NCI-H526 treated with DMSO at 0.1 percent for 48 hours (cell line): ENCODE data around the gene PTS.

Experiments used
- DNase-seq: peaks from one replicate; lab custom pipeline; 2025; lab: John Stamatoyannopoulos, UW

PTS gene

DNA sequence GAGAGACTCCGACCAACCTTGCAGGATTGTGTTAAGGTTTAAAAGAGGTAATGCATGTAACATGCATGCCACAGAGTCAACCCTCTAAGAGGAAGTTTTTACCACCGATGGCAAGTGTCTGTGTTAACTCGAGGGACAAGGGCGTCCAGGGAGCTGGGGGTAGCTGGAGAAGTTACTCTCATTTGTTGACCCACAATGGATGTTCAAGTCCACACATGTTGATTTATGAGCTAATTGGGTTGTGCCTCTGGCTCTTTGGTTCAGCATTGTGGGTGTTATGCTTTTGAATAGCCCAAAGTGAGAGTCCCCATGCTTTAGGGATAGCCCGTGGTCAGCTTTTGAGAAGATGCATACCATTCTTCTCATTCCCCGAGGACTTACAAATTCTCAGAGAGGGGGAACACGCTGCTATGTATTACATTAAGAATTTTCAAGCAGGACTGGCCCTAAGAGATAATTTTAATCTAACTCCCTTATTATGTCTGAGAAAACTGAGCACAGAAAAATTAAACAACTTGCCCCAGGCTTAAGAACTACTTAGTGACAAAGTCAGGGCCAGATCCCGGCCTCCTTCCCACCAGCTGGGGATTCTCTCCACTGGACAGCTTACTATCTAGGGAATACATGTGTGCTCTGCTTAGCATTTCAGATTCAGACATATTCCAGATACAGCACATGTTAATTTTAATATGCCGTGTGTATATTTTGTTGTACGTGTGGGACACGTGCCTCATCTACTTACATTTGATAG lies 39.6 kb downstream of the PTS start:
- DNase-seq = no peak

DNA sequence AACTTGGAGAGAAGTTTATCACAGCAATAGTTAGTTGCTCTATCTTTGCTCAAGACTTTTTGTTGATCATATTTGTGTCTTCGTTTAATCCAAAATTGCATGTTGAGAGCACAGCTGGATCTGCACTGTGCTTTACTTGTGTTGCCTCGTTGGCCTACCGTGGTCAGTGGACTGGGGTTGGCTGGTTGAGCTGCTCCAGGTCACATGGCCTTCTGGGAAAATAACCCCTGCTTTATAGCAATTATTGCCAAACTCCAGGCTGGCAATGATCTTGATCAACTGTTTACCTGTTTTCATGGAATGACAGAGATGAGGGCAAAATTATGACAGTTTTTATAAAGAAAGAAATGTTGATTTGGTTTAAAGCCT lies 40.2 kb downstream of the PTS start:
- no peak for DNase-seq

DNA sequence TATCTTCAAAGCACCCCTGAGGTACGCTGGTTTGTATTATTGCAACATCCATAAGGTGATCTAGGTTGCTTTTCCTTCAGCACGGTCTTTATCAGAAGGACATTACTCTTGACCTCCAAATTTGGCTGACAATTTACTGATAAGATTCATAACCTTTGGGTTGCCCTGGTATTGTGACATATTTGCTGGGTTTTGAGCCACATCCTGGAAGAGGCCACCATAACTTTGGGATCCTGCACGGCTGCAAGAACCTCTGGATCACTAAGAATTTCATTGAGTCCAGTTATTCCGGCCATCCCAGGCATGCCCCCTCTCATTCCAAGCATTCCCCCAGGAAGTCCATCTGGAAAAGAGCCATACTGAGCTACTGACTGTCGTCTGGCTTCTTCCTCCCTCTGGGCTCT lies 41.0 kb downstream of the PTS start:
- no peak for DNase-seq

DNA sequence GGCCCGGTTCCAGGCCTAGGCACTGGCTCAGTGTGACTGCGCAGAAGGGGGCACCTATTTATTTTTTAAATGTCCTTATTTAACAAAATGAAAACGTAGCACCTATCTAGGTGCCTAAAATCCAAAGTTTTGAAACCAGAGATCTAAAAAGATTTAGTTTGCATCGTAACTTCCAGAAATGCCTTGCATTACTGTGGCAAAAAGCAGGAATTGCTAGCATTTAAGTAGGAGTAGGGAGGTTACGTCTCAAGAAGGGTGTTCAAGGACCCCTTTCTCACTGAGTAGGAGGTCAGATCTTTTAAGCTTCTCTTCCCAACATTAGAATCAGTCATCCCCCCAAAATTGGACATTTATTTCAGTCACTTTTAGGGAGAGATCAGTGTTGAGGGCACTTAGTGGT lies 42.2 kb downstream of the PTS start:
- no peak for DNase-seq

DNA sequence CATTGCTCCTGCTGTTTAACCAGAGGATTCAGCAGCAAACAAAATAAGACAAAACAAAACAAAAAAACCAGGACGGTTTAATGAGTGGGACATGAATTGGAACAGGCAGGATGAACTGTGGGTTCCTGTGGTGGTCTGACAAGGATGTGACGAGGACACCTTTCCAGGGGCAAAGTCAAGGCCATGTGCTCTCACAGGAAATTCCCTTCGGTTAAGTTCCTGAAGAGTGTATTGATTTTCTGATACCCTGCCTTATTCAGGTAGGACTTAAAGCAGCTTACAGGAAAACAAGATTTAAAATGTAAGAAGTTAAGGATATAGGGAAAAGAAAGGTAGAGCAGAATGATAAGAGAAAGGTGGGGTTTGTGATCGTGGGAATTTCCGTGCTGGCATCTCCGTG lies 42.9 kb downstream of the PTS start:
- DNase-seq = no peak

DNA sequence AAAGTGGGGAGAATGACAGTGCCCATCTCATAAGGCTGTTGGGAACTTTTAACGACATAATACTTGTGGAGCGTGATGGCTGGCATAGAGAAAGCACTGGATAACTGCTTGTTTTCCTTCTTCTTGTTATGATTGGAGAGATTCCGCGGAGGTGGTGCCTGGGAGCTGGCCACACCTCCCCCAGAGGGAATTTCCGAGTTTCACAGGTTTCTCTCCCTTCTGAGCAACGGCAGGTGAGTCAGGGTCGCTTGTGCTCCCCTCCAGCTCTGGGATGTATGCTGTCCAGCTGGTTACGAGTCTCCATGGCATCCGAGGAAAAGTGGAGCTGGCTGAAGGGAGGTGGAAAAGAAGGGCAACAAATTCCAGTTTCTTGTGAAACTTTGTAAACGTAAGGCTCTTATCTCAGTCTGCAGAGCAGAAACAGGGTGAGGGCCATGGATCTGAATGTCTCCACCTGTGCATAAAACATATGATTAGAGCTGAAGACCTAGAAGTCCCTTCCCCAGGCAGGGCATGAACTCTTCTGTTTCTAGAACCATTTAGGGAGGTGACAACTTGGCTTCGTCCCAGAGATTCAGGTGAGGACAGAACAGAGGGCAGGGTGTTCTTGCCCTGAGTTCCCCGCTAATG lies 44.4 kb downstream of the PTS start:
- no peak for DNase-seq

DNA sequence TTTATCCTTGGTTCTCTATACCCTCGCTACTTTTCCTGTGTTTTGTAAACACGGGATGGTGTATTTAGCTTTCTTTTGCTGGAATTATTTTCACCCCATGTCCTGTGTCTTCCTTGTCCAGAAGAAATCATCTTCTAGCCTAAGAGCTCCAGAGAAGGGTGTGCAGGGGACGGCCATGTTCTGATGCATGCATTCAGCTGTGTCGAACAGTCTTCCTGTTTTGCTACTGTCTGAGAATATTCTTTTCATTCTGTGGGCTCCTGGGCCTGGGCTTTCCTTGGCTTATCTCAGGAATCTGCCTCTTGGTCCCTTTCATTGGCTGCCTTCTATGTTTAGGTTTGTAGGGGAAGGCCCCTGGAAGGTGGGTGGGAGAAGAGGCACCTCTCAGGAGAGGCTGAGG lies 45.0 kb downstream of the PTS start:
- DNase-seq = no peak

DNA sequence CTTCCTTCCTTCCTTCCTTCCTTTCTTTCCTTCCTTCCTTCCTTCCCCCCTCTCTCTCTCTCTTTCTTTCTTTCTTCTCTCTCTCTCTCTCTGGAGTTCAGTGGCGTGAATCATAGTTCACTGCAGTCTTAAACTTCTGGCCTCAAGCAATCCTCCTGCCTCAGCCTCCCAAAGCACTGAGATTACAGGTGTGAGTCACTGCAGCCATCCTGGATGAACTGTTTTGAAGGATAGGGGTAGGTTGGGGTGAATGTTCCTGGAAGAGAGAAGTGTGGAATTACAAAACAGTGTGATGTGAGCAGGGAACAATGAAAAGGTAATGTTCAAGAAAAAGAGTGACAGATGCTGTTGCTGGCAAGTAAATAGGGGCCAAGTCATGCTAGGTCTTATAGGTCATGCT lies 46.8 kb downstream of the PTS start:
- DNase-seq = no peak

DNA sequence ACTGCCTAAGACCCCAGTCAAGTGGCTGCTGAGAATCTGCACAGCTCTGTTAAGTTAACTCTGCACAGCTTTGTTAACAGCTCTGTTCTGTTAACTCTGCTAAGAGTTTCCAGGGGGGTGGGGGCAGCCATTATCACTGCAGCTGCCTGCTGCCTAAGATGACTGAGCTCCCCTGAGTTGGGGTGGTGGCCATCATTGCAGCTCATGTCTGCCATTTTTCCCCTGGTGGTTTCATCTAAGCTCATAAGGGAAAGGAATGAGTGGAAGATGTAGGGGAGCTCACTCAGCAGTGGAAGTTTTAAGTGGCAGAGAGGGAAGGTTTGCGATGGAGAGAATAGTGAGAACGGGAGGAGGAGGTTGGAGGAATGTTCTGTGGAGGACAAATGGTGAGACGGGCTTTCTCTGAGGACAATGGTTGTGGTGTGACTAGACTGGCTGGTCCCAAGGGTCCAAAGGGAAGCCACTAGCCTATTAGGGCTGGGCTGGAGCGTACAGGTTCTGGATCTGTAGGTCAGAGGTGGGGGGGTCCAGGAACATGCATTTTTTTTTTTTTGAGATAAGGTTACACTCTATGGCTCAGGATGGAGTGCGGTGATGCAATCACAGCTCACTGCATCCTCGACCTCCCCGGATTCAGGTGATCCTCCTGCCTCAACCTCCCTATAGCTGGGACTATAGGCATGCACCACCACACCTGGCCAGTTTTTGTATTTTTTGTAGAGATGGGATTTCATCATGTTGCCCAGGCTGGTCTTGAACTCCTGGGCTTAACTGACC lies 48.0 kb downstream of the PTS start:
- no peak for DNase-seq

DNA sequence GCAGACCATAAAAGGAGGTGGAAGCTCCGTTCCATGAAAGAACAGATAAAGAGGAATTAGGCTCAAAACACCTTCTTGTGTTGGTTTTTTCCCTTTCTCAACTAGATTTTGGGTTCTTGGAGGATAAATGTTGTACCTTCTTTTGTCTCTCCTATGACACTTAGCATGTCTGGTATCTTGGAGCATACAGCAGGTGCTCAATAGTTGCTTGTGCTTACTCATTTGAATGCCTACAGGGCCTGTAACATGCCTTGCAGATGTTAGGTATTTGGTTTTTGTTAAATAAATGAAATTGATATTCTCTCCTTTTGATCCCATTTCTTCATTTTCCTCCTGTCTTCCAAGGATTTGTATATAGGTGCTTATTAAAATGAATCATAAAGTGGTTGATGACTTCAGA lies 50.8 kb downstream of the PTS start:
- no peak for DNase-seq

DNA sequence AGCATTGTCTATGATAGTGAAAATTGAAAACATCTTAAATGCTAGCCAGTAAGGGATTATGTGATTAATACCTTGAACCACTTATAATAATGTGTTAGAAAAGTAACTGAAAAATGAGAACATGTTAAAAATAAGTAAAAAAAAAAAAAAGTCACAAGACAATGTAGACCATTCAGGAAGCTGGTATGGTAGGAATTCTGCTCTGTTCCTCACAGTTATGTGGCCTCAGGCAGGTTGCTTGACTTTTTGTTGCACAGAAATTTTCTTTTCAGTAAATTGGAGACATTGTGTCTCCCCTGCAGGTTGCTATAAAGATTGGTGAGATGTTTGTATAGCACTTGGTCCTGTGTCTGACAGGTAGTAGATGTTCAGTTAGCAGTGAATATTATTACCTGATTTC lies 51.7 kb downstream of the PTS start:
- DNase-seq = no peak

DNA sequence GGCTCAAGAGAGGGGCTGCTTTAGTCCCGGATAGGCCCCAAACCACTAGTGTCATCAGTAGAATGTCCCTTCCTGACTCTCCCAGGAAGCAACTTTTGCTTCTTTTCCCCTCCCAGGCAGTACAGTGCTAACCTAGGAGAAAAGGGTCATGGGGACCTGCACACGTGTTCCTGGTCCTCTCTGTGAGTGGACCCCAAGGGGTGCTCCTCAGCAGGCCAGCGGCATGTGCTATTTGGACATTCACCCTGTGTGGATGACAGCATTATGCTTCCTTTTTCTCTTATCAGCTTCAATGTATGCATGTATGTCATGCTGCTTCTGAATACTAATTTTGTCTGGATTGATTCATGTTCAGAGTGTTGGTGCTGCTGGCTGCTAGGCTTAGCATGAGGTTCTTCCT lies 52.6 kb downstream of the PTS start:
- no peak for DNase-seq

DNA sequence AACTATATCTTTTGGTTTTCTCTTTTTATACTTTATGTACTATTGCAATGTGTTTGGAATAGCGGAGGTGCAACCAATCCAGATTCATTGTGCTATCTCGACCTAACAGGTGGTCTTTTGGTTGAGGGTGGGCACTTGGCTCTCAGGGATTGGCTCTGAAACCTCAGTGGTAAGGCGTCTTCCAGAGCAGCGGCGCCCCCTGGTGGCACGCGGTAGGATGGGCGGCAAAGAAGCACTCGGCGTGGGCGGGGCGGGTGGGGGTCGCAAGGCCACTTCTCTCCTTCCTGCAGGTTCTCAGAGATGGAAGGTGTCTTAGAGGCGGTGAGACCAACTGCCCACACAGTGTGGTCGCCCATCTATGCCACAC lies 53.7 kb downstream of the PTS start:
- DNase-seq = peak; percentile 68

DNA sequence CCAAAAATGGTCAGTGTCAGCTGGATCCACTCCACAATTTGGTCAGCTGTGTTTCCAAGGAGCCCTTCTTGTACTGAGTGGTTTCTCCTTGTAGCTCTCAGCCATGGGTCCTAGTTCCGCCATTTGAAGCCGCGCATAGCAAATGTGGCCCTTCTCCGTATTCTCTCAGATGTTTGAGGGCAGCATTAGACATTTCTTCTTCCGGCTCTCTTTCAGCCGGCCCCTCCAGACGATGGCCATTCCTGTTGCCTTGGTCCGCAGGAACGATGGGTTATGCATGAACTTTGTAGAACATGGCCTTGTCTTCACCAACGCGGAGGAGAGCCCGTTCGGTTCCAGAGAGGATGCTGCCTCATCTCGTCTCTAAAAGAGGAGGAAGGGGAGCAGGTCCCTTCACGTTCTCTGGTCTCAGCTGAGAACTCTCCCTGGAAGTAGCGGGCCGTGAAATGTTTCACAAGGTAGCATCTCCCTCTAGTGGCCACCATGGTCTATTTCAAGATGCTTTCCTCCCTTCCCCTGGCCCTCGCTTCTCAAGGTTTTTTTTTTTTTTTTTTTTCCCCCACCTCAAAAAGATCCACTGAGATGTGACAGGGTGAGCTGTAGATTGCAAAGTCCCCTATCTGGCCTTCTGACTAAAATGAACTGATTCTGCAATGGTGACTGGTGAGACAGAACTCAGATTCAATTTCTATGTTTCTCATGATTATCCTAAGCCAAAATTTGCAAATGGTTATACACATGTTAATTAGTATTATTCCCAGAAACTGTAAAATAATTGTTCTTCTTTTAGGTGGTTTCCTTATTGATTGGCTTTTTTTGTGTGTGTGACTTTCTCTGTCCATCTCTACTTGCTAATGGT lies 54.3 kb downstream of the PTS start:
- DNase-seq = peak; percentile 96

DNA sequence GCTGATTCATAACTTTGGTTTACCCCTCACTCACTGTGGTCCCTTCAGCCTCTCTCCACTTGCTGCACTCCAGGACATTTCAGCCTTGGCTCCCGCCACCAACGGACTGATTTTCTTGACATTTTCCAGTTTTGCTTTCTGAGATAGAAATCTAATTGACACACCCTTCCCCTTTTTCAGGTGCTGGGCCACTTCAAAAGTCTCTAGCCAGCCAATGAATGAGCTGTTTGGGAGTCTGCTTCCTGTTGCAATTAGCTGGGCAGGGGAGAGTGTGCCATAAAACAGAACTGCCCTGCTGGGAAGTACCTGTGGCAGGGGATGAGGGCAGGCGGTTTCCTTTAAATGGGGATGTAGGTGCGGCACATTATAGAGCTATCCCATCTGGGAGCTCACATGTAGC lies 55.5 kb downstream of the PTS start:
- DNase-seq = no peak
